Calu3 (cell line): ENCODE data around the gene SAMD8. TPM values are rescaled to one million over a fixed set of nuclear protein-coding genes. Genes with fewer than 3 reads are reported as not detected.

ENCODE experiments used
- BruUV-seq: library from RNA; stranded (reverse); fragments of 400-500 nt; replicated peaks from 2 replicates; lab custom pipeline; 2021; lab: Mats Ljungman, UMichigan
- CTCF ChIA-PET: fragments of 300-600 bp; sonication (Branson Sonifier 250); formaldehyde crosslinking; loops from one replicate; lab custom pipeline; 2022; ENCODE audit warnings: antibody characterized with exemption; lab: Charles Lee
- DNase-seq: peaks from one replicate; pipeline ENCODE4 v3.0.0; 2022
- H3K27ac Mint-ChIP-seq: one replicate; pipeline ENCODE4 v1.8.0; 2022; ENCODE audit warnings: mixed read lengths; ENCODE audit not compliant: unreplicated experiment
- H3K27me3 Mint-ChIP-seq: one replicate; pipeline ENCODE4 v1.8.0; 2022; ENCODE audit warnings: mixed read lengths; ENCODE audit not compliant: unreplicated experiment
- H3K36me3 Mint-ChIP-seq: one replicate; pipeline ENCODE4 v1.8.0; 2022; ENCODE audit warnings: mild to moderate bottlenecking, moderate library complexity, mixed read lengths; ENCODE audit not compliant: insufficient read depth, unreplicated experiment
- H3K4me1 Mint-ChIP-seq: one replicate; pipeline ENCODE4 v1.8.0; 2022; ENCODE audit warnings: mild to moderate bottlenecking, low read depth, mixed read lengths; ENCODE audit not compliant: unreplicated experiment
- H3K4me3 Mint-ChIP-seq: one replicate; pipeline ENCODE4 v1.8.0; 2022; ENCODE audit warnings: mild to moderate bottlenecking, low read depth, moderate library complexity, mixed read lengths; ENCODE audit not compliant: unreplicated experiment
- H3K9me3 Mint-ChIP-seq: one replicate; pipeline ENCODE4 v1.8.0; 2022; ENCODE audit warnings: low read depth, mixed read lengths; ENCODE audit not compliant: unreplicated experiment
- CTCF ChIP-seq: fragments of 200-600 bp; IDR thresholded peaks from one replicate; pipeline ENCODE4 v1.8.0; 2022; ENCODE audit warnings: antibody characterized with exemption; ENCODE audit not compliant: unreplicated experiment
- intact Hi-C: fragments of 100-400 bp; cut with micrococcal nuclease; formaldehyde crosslinking; loops from one replicate; pipeline ENCODE4 v1.10.0; 2022; ENCODE audit not compliant: unreplicated experiment
- total RNA-seq: library from RNA; stranded (reverse); gene quantifications from 2 replicates; pipeline ENCODE4 v1.2.3, GENCODE V29; 2022

The SAMD8 gene
- total RNA-seq, 1 experiment from 2014 or later: 19.9 TPM

- no TSS peak for BruUV-seq
- no peak overlapping the region for H3K27ac Mint-ChIP-seq
- CTCF ChIA-PET: interaction anchor here (0.6 kb wide), 2 partner anchors 269 to 1861 kb away, joined by 4 to 5 read pairs; no protein-coding TSS in a partner anchor
- intact Hi-C loops: loop anchor here (1.0 to 2.0 kb wide), 2 partner anchors 831 to 853 kb away; no protein-coding TSS in a partner anchor
- no peak for TF ChIP-seq CTCF
- H3K4me1 Mint-ChIP-seq: peaks cover 14% of the 10 kb centered on the region
- H3K27me3 Mint-ChIP-seq: peaks cover 36% of the 10 kb centered on the region
- no peak for DNase-seq
- H3K4me3 Mint-ChIP-seq: no peak overlapping the region
- no peaks in the 10 kb centered on the region for H3K9me3 Mint-ChIP-seq
- no peaks in the 10 kb centered on the region for H3K36me3 Mint-ChIP-seq
Observed at GRCh38 chr10:75097666-75098285, 13.7 kb upstream of the SAMD8 start.

- no peak for DNase-seq
- H3K4me3 Mint-ChIP-seq: no peak overlapping the region
- CTCF ChIA-PET: interaction anchor here (0.5 to 1.0 kb wide), 3 partner anchors 37 to 112 kb away, joined by 3 to 5 read pairs (median 3); partner anchors contain the start of gene VDAC2
- TF ChIP-seq CTCF: no peak
- no peaks in the 10 kb centered on the region for H3K9me3 Mint-ChIP-seq
- BruUV-seq: no TSS peak
- H3K27me3 Mint-ChIP-seq: peaks cover 31% of the 10 kb centered on the region
- no peak overlapping the region for H3K27ac Mint-ChIP-seq
- intact Hi-C loops: loop anchor here (1.0 to 2.0 kb wide), 2 partner anchors 833 to 854 kb away; no protein-coding TSS in a partner anchor
- peaks cover 14% of the 10 kb centered on the region for H3K4me1 Mint-ChIP-seq
- no peaks in the 10 kb centered on the region for H3K36me3 Mint-ChIP-seq
Observed at GRCh38 chr10:75098902-75099673, 12.4 kb upstream of the SAMD8 start.

GRCh38 chr10:75099952-75100763 lies 11.3 kb upstream of the SAMD8 start:
- CTCF ChIA-PET: interaction anchor here (0.5 to 1.0 kb wide), 2 partner anchors 36 to 111 kb away, joined by 3 read pairs; partner anchors contain the start of gene VDAC2
- DNase-seq: peak; percentile 94
- peak; percentile 99 for TF ChIP-seq CTCF
- intact Hi-C loops: loop anchor here (2.0 kb wide), 1 partner anchor 855 kb away; no protein-coding TSS in a partner anchor
- H3K9me3 Mint-ChIP-seq: no peaks in the 10 kb centered on the region
- peaks cover 14% of the 10 kb centered on the region for H3K4me1 Mint-ChIP-seq
- peaks cover 21% of the 10 kb centered on the region for H3K27me3 Mint-ChIP-seq
- no peaks in the 10 kb centered on the region for H3K36me3 Mint-ChIP-seq
- no TSS peak for BruUV-seq
- H3K4me3 Mint-ChIP-seq: no peak overlapping the region
- no peak overlapping the region for H3K27ac Mint-ChIP-seq

GRCh38 chr10:75100764-75101291 lies 10.6 kb upstream of the SAMD8 start:
- no TSS peak for BruUV-seq
- Mint-ChIP-seq H3K4me1 (peaks cover 14% of the 10 kb centered on the region), H3K27ac (no peak overlapping the region), H3K27me3 (peaks cover 14% of the 10 kb centered on the region), H3K4me3 (no peak overlapping the region), H3K36me3 (no peaks in the 10 kb centered on the region), H3K9me3 (no peaks in the 10 kb centered on the region)
- DNase-seq: no peak
- CTCF ChIA-PET: interaction anchor here (0.7 kb wide), 1 partner anchor 834 kb away, joined by 3 read pairs; no protein-coding TSS in a partner anchor
- intact Hi-C loops: no loop called here
- no peak for TF ChIP-seq CTCF
